GM12865 (cell line): ENCODE measurements around the gene GALNT9.

Experiments
- DNase-seq: peaks from one replicate; pipeline ENCODE4 v3.0.0; 2010; ENCODE audit warnings: low read depth
- H3K4me3 ChIP-seq: 2 replicates; pipeline ENCODE4 v1.5.1; 2011; ENCODE audit warnings: mild to moderate bottlenecking, low read depth, low read length, control low read depth
- TF ChIP-seq, protein P1 (sequence below): IDR thresholded peaks from 2 replicates; pipeline ENCODE4 v1.5.1; 2011; ENCODE audit warnings: low read length, control low read depth, low read depth, inconsistent platforms; ENCODE audit not compliant: insufficient read depth; ENCODE audit errors: missing control alignments

The GALNT9 gene

DNA sequence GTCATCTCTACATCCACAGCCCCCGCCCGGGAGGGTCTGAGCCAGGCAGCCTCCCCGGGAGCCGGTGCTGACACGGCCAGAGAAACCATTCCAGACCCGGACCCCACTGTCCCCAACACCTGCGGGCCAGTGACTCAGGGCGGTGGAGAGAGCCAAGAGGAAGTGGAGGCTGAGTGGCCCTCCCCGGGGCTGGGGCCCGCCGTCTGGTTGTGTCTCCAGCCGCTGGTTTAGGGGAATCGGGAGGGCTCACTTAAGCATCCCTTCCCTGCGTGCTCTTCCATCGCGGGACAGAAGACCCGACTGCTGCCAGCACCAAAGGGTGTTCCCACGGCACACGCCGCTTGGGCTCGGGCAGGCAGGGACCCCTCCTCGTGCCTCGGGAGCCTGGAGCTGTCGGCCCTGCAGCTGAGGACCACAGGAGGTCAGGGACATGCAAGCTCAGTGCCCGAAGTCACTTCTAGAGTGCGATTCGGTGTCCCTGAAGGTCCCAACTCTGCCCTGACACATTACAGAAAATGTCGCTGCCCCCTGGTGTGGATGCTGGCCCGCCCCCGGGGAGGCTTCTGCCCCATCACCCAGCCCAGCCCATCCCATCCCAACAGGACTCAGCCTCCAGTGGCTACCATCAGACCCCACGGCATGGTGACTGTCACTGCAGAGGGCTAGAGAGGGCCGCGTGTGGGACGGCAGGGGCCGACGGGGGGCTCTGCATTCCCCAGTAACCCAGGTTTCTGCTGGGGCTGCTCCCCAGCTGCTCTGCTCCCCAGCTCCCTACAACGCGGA is 50.8 kb downstream of the GALNT9 start:
- DNase-seq, result no peak
- no peak overlapping the region for H3K4me3 ChIP-seq
- TF ChIP-seq, protein P1, sequence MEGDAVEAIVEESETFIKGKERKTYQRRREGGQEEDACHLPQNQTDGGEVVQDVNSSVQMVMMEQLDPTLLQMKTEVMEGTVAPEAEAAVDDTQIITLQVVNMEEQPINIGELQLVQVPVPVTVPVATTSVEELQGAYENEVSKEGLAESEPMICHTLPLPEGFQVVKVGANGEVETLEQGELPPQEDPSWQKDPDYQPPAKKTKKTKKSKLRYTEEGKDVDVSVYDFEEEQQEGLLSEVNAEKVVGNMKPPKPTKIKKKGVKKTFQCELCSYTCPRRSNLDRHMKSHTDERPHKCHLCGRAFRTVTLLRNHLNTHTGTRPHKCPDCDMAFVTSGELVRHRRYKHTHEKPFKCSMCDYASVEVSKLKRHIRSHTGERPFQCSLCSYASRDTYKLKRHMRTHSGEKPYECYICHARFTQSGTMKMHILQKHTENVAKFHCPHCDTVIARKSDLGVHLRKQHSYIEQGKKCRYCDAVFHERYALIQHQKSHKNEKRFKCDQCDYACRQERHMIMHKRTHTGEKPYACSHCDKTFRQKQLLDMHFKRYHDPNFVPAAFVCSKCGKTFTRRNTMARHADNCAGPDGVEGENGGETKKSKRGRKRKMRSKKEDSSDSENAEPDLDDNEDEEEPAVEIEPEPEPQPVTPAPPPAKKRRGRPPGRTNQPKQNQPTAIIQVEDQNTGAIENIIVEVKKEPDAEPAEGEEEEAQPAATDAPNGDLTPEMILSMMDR, result no peak

DNA sequence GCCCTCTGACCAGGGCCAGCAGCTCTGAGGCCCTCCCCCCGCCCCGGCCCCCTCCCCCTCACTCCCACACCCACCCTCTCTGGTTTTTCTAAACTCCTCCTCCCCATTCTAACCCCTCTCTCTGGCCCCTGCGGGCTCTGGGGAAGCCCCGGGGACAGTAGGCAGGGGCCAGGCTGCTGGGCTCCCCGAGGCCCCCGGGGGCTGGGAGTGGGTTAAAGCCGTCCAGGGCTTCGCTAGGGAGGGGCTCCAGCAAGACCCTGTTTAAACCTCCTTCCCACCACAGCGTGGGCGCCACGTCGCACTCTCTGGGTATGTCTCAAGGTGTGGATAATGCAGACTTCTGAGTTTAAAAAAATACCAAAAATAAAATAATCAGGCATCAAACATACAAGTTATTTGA is 51.4 kb downstream of the GALNT9 start:
- DNase-seq, result no peak
- TF ChIP-seq, protein P1, result no peak
- H3K4me3 ChIP-seq, result no peak overlapping the region

DNA sequence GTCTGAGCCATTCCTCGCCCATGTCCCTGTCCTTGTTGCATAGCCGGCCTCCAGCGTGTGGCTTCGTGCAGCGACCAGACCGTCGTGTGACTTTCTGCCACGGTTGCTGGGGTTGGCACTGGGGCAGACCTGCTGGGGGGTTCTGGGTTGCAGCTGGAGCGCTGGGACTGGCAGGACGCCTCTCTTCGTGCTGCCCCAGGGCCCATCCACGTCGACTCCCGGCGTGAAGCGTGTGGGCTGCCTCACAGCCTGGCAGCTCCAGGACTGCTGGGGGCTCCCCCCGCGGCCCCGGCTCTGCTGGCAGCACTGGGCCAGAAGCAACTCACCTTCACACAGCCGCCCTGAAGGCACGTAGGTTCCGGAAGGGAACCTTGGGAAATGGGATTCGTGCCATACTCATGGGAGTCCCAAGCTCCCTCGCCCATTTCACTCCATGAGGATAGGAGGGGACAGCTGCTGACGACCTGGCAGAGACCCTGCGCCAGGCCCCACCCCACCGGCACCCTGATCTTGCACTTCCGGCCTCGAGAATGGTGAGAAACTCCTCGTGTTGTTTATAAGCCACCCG is 51.9 kb downstream of the GALNT9 start:
- TF ChIP-seq, protein P1, result no peak
- no peak for DNase-seq

DNA sequence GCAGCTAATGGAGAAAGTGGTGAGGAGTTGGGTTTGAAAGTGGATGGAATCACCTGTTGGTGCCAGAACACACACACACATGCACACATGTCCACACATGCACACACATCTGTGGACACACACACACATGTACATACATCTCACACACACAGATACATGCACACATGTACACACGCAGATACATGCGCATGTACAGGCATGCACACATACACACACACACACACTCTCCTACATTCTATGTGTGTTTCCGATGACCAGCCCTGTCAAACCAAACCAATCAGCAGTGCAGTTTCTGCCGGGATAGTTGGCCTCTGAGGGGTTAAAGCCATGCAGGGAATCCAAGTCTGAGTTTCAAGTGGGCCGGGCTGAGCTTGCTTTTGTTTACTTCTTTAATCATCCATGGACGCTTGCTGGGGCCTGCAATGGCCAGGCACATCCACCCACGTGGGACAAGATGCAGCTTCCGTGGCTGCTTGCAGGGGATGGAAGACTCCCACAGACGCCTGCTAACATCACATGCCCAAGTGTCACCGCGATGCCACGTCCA is 52.5 kb downstream of the GALNT9 start:
- no peak for DNase-seq
- H3K4me3 ChIP-seq, result no peak overlapping the region
- TF ChIP-seq, protein P1, result no peak

More for the DNA sequence above, 51.9 kb downstream of the GALNT9 start:
- no peak overlapping the region for H3K4me3 ChIP-seq

DNA sequence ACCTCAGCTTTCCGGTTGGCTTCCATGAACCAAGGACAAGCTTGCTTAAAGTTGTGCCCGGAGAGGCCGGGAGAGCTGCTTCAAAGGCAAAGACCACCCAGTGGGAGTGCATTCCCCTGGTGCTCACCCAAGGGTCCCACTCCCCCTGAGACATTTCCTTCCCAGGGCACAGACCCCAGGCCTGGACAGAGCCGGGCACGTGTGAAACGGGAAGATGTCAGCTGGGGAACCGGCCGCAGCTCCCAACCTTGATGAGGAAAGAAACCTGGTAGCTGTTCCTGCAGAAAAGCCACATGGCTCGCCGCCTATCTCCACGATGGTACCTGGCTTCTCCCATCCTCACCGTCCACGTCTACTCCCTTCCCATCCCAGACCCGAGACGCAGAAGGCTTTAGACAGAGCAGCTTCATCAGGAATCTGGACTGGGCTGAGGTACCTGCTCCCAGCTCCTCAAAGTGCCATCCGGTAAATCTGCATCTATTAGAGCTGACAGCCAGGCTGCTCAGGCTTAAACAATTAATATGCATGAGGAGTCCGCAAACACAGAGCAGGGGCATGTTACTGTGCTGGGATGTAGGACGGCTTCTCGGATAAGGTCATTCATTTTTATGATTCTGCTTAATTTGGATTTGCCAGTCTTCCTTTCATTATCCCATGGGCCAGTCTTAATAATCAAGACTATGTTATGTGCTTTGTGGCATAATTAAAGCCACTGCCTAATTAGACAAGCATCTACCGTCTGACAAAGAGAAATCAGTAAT is 53.1 kb downstream of the GALNT9 start:
- TF ChIP-seq, protein P1, result no peak
- DNase-seq, result no peak
- H3K4me3 ChIP-seq, result no peak overlapping the region

DNA sequence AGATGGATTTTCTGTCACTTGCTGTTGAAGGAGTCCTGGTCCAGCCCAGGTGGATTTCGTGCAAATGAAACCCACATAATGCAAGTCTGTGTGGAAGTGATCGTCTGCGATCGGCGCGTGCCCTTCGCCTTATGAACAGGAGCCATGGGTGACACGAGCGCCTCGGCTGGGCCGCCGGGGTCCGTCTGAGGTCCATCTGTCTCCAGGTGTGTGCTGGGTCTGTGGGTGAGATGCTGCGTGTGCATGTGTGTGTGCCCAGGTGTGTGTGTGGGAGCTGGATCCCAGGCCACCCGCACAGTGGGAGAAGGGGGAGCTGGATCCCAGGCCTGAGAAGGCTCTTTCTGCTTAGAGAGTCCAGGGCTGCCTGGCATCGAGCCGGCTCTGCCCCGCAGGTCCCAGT is 53.8 kb downstream of the GALNT9 start:
- TF ChIP-seq, protein P1, result no peak
- H3K4me3 ChIP-seq, result no peak overlapping the region
- no peak for DNase-seq
